ENCODE results near the gene FAM217A.
"Not testable (repeated sequence)": the region's sequence is repeated elsewhere in the genome, so short reads cannot be mapped to it uniquely, and the experiment has no call there.

The FAM217A gene, protein sequence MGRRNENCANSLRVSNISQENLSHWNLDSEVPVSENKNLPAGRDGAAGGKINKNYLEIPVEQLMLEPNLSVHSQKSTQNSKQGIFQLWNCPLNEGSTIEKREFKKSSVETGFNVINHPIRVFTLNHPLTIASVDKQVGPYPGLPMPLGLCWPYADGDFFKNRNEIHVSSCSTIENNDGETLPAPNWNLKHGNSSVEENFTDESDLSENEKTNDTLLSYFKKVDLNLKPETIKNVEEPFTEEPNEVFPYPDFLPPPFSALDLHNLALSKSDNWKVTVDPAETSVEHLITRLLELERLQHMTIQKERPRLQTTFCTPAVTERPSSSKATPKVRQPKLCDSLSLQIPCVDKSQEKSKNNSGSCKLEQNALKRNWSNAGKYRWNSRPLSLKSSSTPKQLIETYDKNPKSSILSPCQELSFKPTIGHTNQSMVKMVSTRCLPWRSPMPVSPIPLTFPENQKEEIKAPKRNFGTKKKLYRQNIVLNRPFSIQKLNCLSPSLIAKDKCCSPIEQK

DNA sequence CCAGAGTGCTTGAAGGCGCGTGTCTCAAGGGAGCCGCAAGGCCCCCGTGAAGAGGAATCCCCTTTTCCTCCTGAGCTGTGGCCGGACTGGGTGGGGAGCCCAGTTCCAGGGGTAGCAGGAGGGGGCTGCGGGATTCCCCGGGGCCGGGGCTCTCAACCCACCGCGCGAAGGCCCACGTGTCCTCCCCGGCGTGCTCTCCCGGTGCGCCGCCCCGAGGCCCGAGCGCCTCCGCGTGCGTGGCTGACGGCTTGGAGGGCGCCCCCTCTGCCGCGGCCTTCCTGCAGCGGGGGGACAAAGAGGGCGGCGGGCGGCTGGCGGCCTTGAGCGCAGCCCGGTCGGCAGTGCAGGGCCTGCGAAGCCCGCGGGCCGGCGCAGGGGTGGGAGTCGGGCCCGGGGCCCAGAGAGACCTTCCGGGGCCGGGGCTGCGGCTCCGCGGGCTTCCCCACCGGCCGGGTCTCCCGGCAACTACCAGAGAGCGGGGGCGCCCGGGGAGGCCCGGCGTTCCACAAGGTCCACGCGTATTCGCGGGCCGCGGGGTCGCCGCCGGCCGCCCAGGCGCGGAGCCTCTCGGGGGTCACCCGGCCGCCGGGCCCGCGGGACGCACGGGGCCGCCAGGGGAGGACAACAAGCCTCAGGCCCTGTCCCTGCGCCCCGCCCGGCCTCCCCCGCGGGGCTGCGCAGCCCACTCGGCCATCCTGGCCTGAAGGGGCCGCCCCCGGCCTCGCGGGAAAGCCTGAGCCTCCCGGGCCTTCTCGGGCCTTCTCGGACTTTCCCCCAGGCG lies at the start of gene FAM217A:
Gene FAM217A (minus strand): TSS at position 447 of the 781 bp plus-strand sequence. CDS start 1,723 bp downstream, outside the sequence.
- DNase-seq: no peak
- intact Hi-C loops (cut with DNase I): no loop called here

DNA sequence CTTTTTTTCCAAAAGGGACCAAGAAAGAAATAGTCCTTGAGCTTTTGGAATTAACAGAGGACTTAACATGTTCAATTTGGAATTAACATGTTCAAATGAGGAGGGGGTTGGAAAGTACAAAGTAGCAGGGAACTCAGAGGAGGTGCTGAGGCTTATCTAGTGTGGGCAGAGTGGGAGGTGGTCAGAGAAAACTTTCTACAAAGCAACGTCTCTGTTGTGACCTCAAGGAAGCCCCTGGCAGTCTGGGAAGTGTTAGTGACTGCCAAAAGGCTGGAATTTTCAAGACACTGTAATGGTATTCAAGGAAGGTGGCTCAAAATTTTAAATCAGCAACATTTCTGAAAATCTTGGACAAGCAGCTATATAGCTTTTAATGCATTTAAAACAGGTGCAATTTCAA lies 49.1 kb upstream of the FAM217A start:
- no peak for DNase-seq
- intact Hi-C loops (cut with DNase I): no loop called here

DNA sequence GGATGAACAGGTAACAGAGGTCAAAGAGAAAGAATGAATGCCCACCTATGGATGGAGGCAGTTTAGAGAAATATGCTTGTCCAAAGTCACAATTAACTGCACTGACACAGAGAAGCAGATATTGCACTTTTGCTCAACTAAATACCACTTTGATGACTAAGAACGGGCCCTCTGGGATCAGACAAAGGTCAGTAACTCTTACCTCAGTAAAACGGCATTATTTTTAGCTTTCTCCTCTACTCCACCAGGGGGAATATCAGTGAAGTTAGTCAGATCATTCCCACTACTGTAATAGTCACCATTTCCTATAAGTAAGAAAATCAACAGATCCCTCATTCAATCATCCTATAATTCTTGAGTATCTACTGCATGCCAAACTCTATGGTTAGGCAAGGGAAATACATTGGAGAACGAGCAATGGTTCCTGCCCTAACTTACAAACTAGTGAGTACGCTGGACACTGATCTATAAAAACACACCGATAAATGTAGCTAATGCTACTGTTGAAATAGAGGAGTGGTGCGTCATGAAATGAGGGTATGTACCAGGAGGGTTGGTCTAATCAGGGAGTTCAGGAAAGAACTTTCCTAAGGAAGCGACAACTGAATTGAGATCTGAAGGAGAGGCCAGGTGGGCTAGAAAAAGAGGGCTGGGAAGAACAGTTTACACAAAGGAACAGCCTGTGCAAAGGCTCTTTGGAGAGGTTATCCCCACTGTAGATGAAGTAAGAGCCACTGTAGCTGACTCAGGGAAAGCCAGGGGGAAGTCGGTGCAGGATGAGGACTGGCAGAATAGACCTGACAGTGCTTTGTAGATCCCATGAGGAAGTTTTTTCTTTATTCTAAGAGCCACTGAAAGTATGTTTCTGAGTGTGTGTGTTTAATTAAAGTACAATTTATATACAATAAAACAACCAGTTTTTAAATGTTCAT lies 47.3 kb upstream of the FAM217A start:
- no peak for DNase-seq
- intact Hi-C loops (cut with DNase I): no loop called here

DNA sequence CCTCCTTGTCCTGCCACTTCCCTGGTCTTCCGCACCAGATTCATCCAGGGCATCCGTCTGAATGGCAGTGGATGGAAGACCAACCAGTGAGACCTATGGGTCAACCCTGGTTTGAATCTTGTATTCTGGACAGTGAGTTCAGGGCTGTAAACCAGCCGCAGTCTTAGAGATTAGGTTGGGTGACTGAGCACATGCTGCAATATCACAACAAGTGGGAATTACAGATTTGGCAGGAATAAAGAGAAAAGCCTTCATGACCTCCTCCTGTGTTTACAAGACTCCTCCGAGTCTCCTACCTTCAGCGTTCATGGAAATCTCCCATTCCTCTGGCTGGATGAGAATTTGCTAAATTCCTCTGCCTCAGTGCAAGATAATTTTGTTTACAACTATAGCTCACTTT lies 46.6 kb upstream of the FAM217A start:
- intact Hi-C loops (cut with DNase I): no loop called here
- no peak for DNase-seq

DNA sequence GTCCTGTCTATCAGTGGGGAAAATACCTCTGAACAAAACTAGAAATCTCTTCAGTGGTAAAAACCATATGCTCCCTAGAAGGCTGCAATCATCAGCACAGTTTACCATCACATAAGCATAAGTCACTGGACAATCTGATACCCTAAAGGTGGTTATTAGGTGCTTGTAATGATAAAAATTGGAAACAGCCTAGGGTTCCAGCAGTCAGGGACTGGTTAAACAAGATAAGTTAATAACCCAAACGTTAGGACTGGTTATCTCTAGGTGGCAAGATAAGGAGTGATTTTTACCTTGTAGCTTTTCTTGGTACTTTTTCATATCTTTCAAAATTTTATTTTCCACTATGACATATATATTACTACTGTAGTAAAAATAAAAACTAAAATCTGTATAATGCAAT lies 45.4 kb upstream of the FAM217A start:
- DNase-seq: no peak

DNA sequence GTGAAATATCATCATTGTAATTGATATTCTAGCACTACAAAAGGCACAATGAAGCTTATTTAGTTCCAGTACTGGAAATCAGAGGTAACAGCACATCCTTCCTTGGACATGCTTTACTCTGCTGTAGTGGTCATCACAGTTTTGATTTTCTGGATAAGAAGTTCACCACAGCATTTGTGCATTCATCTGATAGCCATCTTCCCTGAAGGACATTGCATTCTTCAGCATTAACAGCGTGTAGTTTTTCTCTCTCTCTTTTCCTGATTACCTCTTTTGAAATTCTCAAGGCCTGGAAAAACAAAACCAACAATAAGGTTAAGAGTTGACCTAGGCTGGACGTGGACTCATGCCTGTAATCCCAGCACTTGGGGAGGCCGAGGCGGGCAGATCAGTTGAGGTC lies 36.8 kb upstream of the FAM217A start:
- no peak for DNase-seq
- intact Hi-C loops (cut with DNase I): no loop called here

More for the DNA sequence above, 45.4 kb upstream of the FAM217A start:
- intact Hi-C loops (cut with DNase I): no loop called here

DNA sequence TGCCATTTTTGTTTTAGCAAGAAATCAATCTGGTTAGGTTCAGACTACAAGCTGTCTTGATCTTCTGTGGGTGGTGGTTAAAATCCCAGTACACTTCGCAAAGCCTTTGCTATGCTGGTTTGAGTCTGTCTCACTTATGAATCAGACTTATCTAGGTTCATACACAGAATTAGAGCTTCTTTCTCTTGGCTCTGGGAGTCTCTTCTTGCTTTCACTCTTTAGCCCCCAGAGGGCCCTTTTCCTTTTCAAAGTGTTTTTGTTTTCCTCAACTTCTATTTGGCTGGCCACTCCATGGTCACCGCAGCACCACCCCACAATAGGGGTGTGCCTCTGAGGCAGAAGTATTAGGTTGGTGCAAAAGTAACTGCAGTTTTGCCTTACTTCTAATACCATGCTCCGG lies 35.2 kb upstream of the FAM217A start:
- DNase-seq: no peak

DNA sequence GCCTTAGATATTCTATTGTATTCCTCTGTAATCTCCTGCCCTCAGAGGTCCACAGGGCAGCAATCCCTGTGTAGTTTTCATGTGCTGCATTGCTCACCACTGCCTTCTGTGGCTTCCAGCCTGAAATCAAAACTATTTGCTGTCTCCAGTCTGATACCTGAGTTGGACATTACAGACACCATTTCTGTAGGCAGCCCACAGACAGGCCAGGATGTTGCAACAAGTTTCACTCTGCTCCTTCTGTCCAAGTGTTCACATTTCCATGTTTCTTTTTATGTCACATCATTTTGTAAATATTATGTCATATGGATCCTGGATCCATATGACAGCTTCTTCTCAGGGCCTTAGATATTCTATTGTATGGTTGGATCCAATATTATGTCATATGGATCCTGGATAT lies 34.7 kb upstream of the FAM217A start:
- no peak for DNase-seq
- intact Hi-C loops (cut with DNase I): no loop called here

More for the DNA sequence above, 35.2 kb upstream of the FAM217A start:
- intact Hi-C loops (cut with DNase I): no loop called here

DNA sequence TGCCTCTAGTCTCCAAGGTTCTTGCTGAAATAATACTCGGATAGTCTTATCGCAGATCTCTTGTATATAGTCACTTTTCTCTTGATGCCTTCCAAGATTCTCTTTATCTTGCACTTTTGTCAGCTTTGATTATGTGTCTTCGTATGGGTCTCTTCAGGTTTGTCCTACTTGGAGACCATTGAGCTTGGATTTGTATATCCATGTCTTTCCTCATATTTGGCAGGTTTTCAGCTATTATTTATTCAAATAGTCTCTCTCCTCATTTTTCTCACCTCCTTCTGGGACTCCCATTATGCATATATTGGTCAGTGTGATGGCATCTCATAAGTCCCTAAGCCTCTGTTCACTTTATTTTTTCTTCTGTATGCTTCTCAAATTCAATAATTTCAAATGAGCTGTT lies 33.4 kb upstream of the FAM217A start:
- intact Hi-C loops (cut with DNase I): no loop called here
- no peak for DNase-seq

DNA sequence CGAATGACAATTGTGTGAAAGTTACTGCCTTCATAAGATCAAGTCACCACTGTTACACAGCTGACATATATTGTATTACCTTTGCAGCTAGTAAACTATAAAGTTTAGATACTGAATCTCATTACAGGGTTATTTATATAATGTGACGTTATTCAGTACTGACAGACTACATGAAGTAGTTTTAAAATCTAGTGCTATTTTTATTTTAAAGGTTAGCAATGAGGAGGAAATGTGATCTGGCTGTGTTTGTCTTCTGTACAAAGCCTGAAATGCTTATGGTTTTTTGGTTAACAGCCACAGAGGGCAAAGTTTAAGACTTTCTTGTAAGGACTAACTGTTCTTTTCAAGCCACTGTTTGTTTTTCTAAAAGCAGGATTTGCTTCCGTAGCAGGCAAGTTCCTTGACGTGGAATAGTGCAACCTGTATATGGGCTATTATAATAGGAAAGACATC lies 30.5 kb upstream of the FAM217A start:
- intact Hi-C loops (cut with DNase I); DNase-seq: not testable (repeated sequence)

DNA sequence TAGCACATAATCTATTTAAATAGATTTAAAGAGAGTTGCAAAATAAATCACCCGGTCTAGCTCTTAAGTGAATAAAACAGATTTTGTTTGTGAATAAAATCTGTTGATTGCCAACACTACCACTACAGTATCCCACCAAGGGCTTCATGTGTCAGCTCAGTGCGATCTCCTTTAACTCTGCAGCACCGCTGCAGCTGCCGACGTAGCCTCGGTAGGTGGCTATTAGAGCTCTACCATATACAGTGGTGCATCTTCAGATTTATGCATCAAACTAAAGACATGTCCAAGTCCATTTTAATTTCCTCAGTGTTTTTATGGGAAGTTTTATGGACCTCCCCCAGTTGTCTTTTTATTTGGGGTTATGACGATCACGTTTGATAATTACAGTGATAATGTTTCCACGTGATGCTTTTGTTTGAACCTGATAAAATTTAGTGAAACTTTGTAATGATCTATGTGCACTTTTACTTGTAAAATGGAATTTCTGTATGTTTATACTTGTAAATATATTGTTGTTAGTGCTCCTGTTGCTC lies 29.7 kb upstream of the FAM217A start:
- intact Hi-C loops (cut with DNase I): no loop called here
- no peak for DNase-seq

DNA sequence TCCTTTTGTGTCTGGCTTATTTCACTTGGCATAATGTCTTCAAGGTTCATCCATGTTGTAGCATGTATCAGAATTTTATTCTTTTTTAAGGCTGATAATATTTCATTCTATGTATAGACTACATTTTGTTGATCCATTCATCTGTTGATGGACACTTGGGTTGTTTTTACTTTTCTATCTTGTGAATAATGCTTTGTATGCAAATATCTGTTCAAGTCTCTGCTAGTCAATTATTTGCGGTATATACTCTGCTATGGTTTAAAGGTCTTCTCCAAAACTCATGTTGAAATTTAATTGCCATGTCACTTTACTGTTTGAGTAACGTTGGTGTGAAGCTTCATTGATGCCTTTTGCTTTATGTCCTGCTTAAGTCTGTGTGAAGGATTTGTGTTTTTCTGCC lies 28.9 kb upstream of the FAM217A start:
- intact Hi-C loops (cut with DNase I): no loop called here
- no peak for DNase-seq

DNA sequence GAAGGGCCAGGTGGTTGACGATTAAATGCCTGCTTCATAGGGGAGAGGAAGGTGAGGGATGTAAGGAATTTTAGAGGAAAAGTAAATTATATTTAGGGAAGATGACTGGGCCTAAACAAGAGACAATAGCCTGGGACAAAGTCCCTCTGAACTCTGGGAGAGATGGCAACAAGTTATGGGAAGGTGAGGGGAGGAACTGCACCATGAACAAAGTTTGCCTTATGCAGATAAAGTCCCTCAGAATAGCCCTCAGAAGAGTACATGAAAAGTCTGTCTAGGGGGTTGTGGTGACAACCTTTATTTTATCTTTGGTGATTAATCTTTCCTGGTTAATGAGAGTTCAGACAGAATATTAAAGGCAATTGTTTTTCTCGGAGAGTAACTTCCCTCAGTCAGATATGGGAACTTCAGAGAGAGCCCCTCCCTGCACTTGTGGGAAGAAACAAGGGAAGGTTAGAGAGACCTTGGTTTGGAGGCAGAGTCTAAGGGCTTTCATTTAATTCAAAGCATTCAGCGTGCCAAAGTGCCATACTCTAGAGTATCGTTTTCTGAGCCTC lies 27.1 kb upstream of the FAM217A start:
- no peak for DNase-seq
- intact Hi-C loops (cut with DNase I): no loop called here

DNA sequence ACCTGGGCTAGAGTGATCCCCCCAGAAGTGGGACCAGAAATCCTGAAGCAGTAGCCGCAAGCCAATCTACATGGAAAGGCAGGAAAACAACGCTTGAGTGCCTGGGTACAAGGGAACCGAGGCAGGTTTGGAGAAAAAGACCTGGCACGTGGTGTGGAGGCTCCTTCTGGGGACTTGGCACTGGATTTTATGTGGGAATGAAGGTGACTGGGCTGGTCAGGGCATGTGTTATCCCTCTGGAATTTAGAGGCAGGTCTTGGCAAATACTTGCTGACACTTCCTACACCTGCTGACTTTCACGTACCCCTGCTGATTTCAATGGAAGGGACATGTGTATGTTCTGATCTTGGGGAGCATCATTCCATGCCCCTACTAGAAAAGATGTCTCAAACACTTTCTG lies 25.0 kb upstream of the FAM217A start:
- no peak for DNase-seq
- intact Hi-C loops (cut with DNase I): no loop called here

DNA sequence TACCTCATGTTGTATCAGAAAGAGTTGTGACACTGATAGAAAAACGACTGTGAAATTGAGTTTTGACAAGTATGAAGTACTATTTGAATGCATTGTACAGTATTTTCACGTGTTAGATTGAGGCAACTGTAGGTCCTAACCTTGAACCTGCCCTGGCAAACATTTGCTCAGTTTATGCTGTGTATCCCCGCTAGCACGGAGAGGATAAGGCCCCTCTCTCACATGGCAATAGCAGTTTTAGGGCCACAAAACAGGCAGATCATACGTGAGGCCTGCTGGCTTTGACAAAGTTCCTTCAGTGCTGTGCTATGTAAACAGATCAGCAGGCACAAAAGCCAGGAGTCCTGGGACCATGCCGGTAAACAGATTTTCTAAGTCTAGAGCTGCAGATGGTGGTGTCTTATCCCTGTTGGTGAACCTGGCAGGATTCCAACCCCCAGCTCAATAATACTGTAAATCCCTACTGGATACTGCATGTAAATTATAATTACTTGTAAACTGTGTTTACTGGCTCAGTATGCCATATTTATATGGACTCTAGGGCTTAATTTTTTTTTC lies 23.8 kb upstream of the FAM217A start:
- DNase-seq: no peak
- intact Hi-C loops (cut with DNase I): no loop called here

DNA sequence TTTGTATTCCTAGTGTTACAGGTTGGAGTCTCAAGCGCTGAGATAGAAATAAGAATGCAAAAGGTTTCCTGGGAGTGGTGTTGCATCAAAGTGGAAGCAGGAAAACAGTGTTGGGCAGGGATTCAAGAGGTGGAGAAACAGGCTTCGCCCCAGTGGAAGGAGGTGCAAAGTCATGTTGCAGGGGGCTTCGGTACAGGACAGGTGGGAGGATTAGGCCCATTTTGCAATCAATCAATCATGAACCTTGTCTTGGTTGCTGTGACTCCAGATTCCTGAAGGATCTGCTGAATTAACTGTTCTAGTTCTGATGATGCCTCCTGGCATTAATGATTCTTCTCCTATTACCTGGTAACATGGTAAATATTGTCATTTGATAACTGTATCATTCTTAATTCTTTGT lies 22.4 kb upstream of the FAM217A start:
- DNase-seq: no peak
- intact Hi-C loops (cut with DNase I): no loop called here

DNA sequence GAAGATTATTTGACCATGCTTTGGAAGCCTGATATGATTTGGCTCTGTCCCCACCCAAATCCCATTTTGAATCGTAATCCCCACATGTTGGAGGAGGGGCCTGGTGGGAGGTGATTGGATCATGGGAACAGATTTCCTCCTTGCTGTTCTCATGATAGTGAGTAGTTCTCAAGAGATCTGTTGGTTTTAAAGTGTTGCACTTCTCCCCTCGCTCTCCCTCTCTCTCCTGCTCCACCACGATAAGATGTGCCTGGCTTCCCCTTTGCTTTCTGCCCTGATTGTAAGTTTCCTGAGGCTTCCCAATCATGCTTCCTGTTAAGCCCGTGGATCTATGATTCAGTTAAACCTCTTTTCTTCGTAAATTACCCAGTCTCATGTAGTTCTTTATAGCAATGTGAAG lies 21.7 kb upstream of the FAM217A start:
- DNase-seq: no peak
- intact Hi-C loops (cut with DNase I): no loop called here

DNA sequence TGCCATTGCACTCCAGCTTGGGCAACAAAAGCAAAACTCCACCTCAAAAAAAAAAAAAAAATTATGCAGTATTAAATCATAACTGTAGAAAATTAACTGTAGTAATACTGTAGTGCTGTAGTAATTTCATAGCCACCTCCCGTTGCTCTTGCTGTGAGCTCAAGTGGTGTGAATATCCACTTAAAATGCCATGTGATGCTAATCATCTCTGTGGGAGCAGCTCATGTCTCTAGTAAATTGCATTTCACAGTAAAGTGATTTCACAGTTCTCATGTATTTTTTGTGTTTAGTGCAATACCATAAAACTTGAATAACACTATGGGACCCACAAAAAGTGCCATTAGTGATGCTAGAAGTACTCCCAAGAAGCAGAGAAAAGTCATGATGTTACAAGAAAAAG lies 14.4 kb upstream of the FAM217A start:
- peak in 3 of 42 donors; percentile 16 to 37 (median 16) for DNase-seq
- intact Hi-C loops (cut with DNase I): no loop called here

All from head of caudate nucleus (tissue), 42 donors.